B cell (primary cell): ENCODE measurements around the gene SLC2A4RG. TPM values are rescaled to one million over a fixed set of nuclear protein-coding genes. Genes with fewer than 3 reads are reported as not detected.

ENCODE experiments used
- ATAC-seq: fragments of 200-7000 bp; cut with Tn5 transposase; one replicate; pipeline ENCODE4 v1.10.0; 2021; ENCODE audit warnings: low read depth, mild to moderate bottlenecking, moderate number of reproducible peaks, moderate library complexity
- CTCF ChIA-PET: fragments of 350-600 bp; sonication (Branson Sonifier 250); formaldehyde crosslinking; loops from one replicate; lab custom pipeline; 2021; ENCODE audit warnings: antibody characterized with exemption, inconsistent platforms; lab: Charles Lee
- POLR2A ChIA-PET: fragments of 350-600 bp; sonication (Branson Sonifier 250); formaldehyde crosslinking; loops from one replicate; lab custom pipeline; 2021; ENCODE audit warnings: antibody characterized with exemption; lab: Charles Lee
- DNase-seq: peaks from one replicate; pipeline ENCODE4 v3.0.0; 2013
- H2AFZ ChIP-seq: 2 replicates; pipeline ENCODE4 v1.6.1; 2012; ENCODE audit warnings: mild to moderate bottlenecking, low read depth, low read length; ENCODE audit not compliant: insufficient read depth, poor library complexity, severe bottlenecking
- H3K27ac ChIP-seq, 2 donors: 1 replicate in 1 of 2; 2 replicates in 1 of 2; pipeline ENCODE4 v1.5.1; 2012 to 2013; ENCODE audit warnings: low read length in 2 of 2, mild to moderate bottlenecking in 2 of 2, moderate library complexity in 1 of 2
- H3K27me3 ChIP-seq, 4 experiments: fragments of 200-600 bp in 1 of 4; sonication (generic) in 1 of 4; replicated peaks in 1 of 4; 1 replicate in 2 of 4; 2 replicates in 2 of 4; pipeline versions ENCODE4 v1.6.1 to v1.7.0; 2013 to 2016; ENCODE audit warnings: low read length in 3 of 4, mild to moderate bottlenecking in 2 of 4, mixed read lengths in 1 of 4, moderate library complexity in 1 of 4; ENCODE audit not compliant: insufficient read depth in 4 of 4, control insufficient read depth in 3 of 4; ENCODE audit errors: control extremely low read depth in 1 of 4
- H3K36me3 ChIP-seq, 2 experiments: replicated peaks in 1 of 2; 1 replicate in 1 of 2; 2 replicates in 1 of 2; pipeline versions ENCODE4 v1.6.1 to v1.7.1; 2013; ENCODE audit warnings: low read length in 1 of 2; ENCODE audit not compliant: insufficient read depth in 2 of 2, control insufficient read depth in 1 of 2; ENCODE audit errors: control extremely low read depth in 1 of 2, extremely low read depth in 1 of 2
- H3K4me1 ChIP-seq, 2 donors: fragments of 200-600 bp in 1 of 2; sonication (generic) in 1 of 2; 1 replicate in 1 of 2; 2 replicates in 1 of 2; pipeline versions ENCODE4 v1.5.1 to v1.6.1; 2013 to 2017; ENCODE audit warnings: low read length in 2 of 2; ENCODE audit not compliant: control insufficient read depth in 2 of 2, insufficient read depth in 2 of 2
- H3K4me2 ChIP-seq: replicated peaks from 2 replicates; pipeline ENCODE3; 2012; ENCODE audit warnings: mild to moderate bottlenecking, low read depth, low read length; ENCODE audit not compliant: poor library complexity, severe bottlenecking
- H3K4me3 ChIP-seq, 5 experiments: fragments of 200-600 bp in 1 of 5; sonication (generic) in 1 of 5; 1 replicate in 3 of 5; 2 replicates in 2 of 5; pipeline versions ENCODE4 v1.5.1 to v1.7.0; 2011 to 2016; ENCODE audit warnings: low read length in 4 of 5, mild to moderate bottlenecking in 4 of 5, low read depth in 2 of 5, control low read depth in 1 of 5, moderate library complexity in 1 of 5; ENCODE audit not compliant: insufficient read depth in 1 of 5; ENCODE audit errors: control extremely low read depth in 1 of 5, extremely low read depth in 1 of 5
- H3K79me2 ChIP-seq: fragments of 200-600 bp; sonication (generic); one replicate; pipeline ENCODE4 v1.6.0; 2016; ENCODE audit warnings: low read length; ENCODE audit not compliant: control insufficient read depth, insufficient read depth
- H3K9ac ChIP-seq: fragments of 200-600 bp; sonication (generic); 2 replicates; pipeline ENCODE4 v1.6.1; 2017; ENCODE audit warnings: mild to moderate bottlenecking, low read length, moderate library complexity
- H3K9me3 ChIP-seq, 3 donors: one replicate each; pipeline versions ENCODE4 v1.6.1 to v1.7.1; 2013; ENCODE audit warnings: low read length in 2 of 3; ENCODE audit not compliant: control insufficient read depth in 2 of 3, insufficient read depth in 1 of 3; ENCODE audit errors: control extremely low read depth in 1 of 3
- H4K20me1 ChIP-seq: 2 replicates; pipeline ENCODE4 v1.6.0; 2012; ENCODE audit warnings: mild to moderate bottlenecking, low read length; ENCODE audit not compliant: insufficient read depth, control insufficient read depth, poor library complexity, severe bottlenecking
- H3K27ac Mint-ChIP-seq: one replicate; pipeline ENCODE4 v1.8.0; 2021; ENCODE audit warnings: mixed read lengths
- H3K27me3 Mint-ChIP-seq: one replicate; pipeline ENCODE4 v1.8.0; 2021; ENCODE audit warnings: mixed read lengths
- H3K4me1 Mint-ChIP-seq: one replicate; pipeline ENCODE4 v1.8.0; 2021; ENCODE audit warnings: mixed read lengths
- H3K4me3 Mint-ChIP-seq: one replicate; pipeline ENCODE4 v1.8.0; 2021; ENCODE audit warnings: mixed read lengths
- H3K9me3 Mint-ChIP-seq: one replicate; pipeline ENCODE4 v1.8.0; 2022; ENCODE audit warnings: mixed read lengths; ENCODE audit not compliant: insufficient read depth
- EZH2 ChIP-seq: IDR thresholded peaks from 2 replicates; pipeline ENCODE4 v1.6.1; 2012; ENCODE audit warnings: borderline replicate concordance, low read depth, mild to moderate bottlenecking, moderate library complexity, low read length; ENCODE audit not compliant: insufficient read depth, poor library complexity, severe bottlenecking
- WGBS: methylation state at CpG from one replicate; pipeline ENCODE4 v1.1.5; 2013; ENCODE audit warnings: missing lambda C conversion rate; ENCODE audit not compliant: insufficient coverage; 5-methylcytosine and 5-hydroxymethylcytosine counted together
- intact Hi-C: fragments of 100-400 bp; cut with micrococcal nuclease; formaldehyde crosslinking; loops from one replicate; pipeline ENCODE4 v1.10.0; 2022
- polyA plus RNA-seq: library from polyadenylated mRNA; depleted of rRNA; stranded (reverse); fragments of >200 nt; gene quantifications from 2 replicates; pipeline ENCODE4 v1.2.3, GENCODE V29; 2012
- total RNA-seq, 2 donors: library from RNA; stranded (reverse); fragments of 120-200 nt in 1 of 2; gene quantifications; 1 replicate in 1 of 2; 2 replicates in 1 of 2; pipeline versions ENCODE4 v1.2.3 to v1.2.4, GENCODE V29; 2013 to 2022
- TF ChIP-seq, protein P1 (sequence below): fragments of 200-600 bp; IDR thresholded peaks from one replicate; pipeline ENCODE4 v1.8.0; 2022; ENCODE audit warnings: antibody characterized with exemption, mild to moderate bottlenecking

The SLC2A4RG gene
- total and polyA plus RNA-seq, 2 donors (not counting 1 experiment from before 2014, with no cell fraction given): 39.7 to 49.4 TPM

DNA sequence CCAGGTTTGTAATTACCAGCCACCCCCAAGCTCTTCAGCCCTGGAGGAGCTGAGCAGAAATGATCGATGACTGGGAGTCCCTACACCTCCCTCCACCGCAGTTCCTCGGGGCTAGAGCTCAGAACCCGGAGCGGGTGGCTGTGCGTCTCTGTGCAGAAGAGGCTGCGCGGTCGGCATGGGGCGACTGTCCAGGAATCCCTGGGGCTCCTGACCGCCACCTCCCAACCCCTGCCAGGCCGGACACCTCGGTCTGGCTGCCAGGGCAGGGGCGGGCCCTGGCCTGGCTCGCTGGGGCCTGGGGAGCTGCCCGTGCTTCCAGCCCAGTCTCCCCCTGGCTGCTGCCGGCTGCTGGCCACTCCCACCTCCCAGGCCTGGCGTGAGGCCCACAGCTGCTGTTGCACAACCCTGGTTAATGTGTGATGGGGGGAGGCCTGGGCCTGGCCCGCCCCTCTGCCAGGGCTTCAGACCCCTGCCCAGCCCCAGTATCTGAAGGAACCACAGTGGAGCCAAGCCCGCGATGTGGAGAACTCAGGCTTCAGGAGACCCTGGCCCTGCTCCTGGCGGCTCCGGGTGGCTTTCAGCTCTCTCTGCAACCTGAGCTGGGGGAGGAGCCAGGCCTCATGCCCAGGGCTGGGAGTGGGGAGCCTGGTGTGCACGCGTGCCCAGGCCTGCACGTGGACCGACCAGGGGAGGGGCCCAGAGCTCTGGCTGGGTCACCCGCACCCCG, 1.2 kb downstream of the SLC2A4RG start:
- no peaks in the 10 kb centered on the region for H3K9me3 Mint-ChIP-seq
- ChIA-PET CTCF (interaction anchor here (0.9 kb wide), 1 partner anchor 33 kb away, joined by 3 read pairs; the partner anchor contains the start of genes ARFRP1 and ZGPAT), POLR2A (interaction anchor here (0.9 kb wide), 2 partner anchors 38 to 115 kb away, joined by 3 read pairs; no protein-coding TSS in a partner anchor)
- peak overlapping the region; percentile 70 for H2AFZ ChIP-seq
- no peak overlapping the region for H3K27ac Mint-ChIP-seq
- H3K4me3 ChIP-seq: peak overlapping the region; percentile 23 to 64 (median 50)
- H3K27me3 ChIP-seq: no peaks in the 10 kb centered on the region
- H3K4me2 ChIP-seq: peak overlapping the region; percentile 95
- intact Hi-C loops: no loop called here
- H3K4me1 ChIP-seq: peaks cover 34 to 42% of the 10 kb centered on the region in 2 donors
- H3K9ac ChIP-seq: peak overlapping the region; percentile 68
- peak overlapping the region; percentile 68 for H3K4me3 Mint-ChIP-seq
- no peak overlapping the region for H3K27ac ChIP-seq
- peak; percentile 45 for DNase-seq
- ATAC-seq: no peak
- H3K9me3 ChIP-seq: no peaks in the 10 kb centered on the region
- peaks cover 17% of the 10 kb centered on the region for H4K20me1 ChIP-seq
- H3K4me1 Mint-ChIP-seq: peaks cover 14% of the 10 kb centered on the region
- no peak for TF ChIP-seq EZH2
- TF ChIP-seq, protein P1, sequence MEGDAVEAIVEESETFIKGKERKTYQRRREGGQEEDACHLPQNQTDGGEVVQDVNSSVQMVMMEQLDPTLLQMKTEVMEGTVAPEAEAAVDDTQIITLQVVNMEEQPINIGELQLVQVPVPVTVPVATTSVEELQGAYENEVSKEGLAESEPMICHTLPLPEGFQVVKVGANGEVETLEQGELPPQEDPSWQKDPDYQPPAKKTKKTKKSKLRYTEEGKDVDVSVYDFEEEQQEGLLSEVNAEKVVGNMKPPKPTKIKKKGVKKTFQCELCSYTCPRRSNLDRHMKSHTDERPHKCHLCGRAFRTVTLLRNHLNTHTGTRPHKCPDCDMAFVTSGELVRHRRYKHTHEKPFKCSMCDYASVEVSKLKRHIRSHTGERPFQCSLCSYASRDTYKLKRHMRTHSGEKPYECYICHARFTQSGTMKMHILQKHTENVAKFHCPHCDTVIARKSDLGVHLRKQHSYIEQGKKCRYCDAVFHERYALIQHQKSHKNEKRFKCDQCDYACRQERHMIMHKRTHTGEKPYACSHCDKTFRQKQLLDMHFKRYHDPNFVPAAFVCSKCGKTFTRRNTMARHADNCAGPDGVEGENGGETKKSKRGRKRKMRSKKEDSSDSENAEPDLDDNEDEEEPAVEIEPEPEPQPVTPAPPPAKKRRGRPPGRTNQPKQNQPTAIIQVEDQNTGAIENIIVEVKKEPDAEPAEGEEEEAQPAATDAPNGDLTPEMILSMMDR: no peak
- peaks cover 0 to 4% of the 10 kb centered on the region in 2 experiments for H3K36me3 ChIP-seq
- peaks cover 3% of the 10 kb centered on the region for H3K79me2 ChIP-seq
- 18% methylated on average over 22 of the region's 29 CpGs for WGBS
- H3K27me3 Mint-ChIP-seq: no peaks in the 10 kb centered on the region

DNA sequence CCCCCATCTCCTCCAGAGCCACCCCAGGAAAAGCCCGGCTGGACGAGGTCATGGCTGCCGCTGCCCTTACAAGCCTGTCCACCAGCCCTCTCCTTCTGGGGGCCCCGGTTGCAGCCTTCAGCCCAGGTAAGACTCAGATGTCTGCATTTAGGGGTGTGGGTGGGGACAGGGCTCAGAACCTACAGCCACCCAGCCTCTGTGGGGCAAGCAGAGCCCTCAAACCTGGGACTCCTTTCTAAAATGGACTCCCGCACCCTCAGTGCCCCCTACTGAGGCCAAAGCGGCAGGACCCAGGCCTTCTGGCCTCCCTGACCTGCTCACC, 1.7 kb downstream of the SLC2A4RG start:
- Histone ChIP-seq H3K4me1 (peaks cover 28 to 36% of the 10 kb centered on the region in 2 donors), H3K9me3 (no peaks in the 10 kb centered on the region), H3K9ac (no peak overlapping the region), H3K27me3 (no peaks in the 10 kb centered on the region), H3K4me2 (peak overlapping the region; percentile 95), H3K27ac (no peak overlapping the region), H3K79me2 (no peaks in the 10 kb centered on the region), H3K4me3 (no peak overlapping the region), H3K36me3 (peaks cover 0 to 4% of the 10 kb centered on the region in 2 experiments), H4K20me1 (peaks cover 17% of the 10 kb centered on the region), H2AFZ (no peak overlapping the region)
- no peaks in the 10 kb centered on the region for H3K27me3 Mint-ChIP-seq
- no peak for DNase-seq
- CTCF ChIA-PET: interaction anchor here (0.9 kb wide), 1 partner anchor 33 kb away, joined by 3 read pairs; the partner anchor contains the start of genes ARFRP1 and ZGPAT
- no peak for TF ChIP-seq EZH2
- TF ChIP-seq, protein P1: no peak
- peak overlapping the region; percentile 49 for H3K4me3 Mint-ChIP-seq
- no peak for ATAC-seq
- H3K9me3 Mint-ChIP-seq: no peaks in the 10 kb centered on the region
- intact Hi-C loops: no loop called here
- 100% methylated on average over 2 of the region's 6 CpGs for WGBS
- H3K27ac Mint-ChIP-seq: no peak overlapping the region
- POLR2A ChIA-PET: interaction anchor here (0.9 kb wide), 2 partner anchors 39 to 116 kb away, joined by 3 read pairs; no protein-coding TSS in a partner anchor
- peaks cover 9% of the 10 kb centered on the region for H3K4me1 Mint-ChIP-seq
